ENCODE data around the gene COPB1. TPM values are rescaled to one million over a fixed set of nuclear protein-coding genes. Genes with fewer than 3 reads are reported as not detected.

Gene COPB1
- total RNA-seq, 1 experiment from 2014 or later = 94.8 TPM

DNA sequence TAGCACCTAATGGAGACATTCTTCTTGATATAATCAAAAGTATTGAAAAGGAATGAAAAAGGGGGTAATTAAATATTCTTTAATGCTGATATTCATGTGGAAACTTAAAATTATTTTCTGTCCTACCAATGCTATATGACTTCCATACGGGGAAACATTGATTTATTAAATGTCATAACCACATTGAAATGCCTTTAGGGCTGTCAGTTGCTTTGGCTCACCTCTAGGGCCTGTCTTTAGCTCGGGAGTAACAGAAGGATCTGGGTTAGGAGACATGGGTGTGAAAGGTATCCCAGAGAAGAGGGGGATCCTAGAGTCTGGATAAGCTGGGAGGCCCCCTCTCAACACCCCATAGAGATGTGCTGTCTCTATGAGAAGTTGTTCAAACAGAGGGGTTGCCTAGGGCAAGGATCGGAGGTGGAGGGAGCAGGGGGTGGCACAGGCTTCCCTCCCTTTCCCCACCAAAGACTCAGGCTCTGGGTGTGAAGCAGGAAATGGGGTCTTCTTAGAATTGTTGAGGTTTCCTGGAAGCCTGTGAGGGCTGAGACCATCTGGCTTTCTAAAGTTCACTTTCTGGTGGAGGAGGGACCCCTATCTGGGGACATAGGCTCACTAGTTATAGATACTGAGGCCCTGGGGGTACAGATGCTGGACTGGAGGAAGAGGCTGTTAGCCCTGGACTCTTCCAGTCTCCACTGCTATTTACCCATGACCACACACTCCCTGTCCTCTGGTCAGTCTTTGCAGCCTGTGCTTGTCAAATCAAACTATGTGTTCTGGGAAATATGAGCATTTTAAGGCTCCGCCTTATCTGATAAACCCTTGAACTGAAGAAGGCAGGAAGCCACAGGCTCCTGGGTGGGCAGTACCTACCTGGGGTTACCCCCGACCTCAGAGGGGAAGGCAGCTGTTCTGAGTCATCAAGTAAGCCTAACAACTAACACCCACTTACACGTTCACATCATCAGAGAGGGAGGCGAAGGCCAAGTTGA, 84.8 kb downstream of the COPB1 start:
- Histone ChIP-seq H3K4me2 (ENCODE audit: low read length) (no peak overlapping the region), H3K79me2 (ENCODE audit: low read length) (no peaks in the 10 kb centered on the region), H4K20me1 (ENCODE audit: low read length) (no peaks in the 10 kb centered on the region), H3F3A (ENCODE audit: low read length, unreplicated experiment) (no peaks in the 10 kb centered on the region), H2AFZ (ENCODE audit: low read length) (no peak overlapping the region), H3K27me3 (ENCODE audit: low read length) (no peaks in the 10 kb centered on the region), H3K4me3 (ENCODE audit: low read length) (no peak overlapping the region), H3K4me1 (ENCODE audit: insufficient read depth, low read length) (peaks cover 46% of the 10 kb centered on the region), H3K27ac (ENCODE audit: low read length) (no peak overlapping the region), H3K36me3 (ENCODE audit: low read depth, low read length) (no peaks in the 10 kb centered on the region), H3K9me2 (replicated peaks; ENCODE audit: low read length) (no peaks in the 10 kb centered on the region), H3K9me3 (ENCODE audit: low read length) (no peaks in the 10 kb centered on the region), H3K9ac (ENCODE audit: low read length) (no peak overlapping the region)
- intact Hi-C loops (cut with micrococcal nuclease) = no loop called here
- ATAC-seq (no peak), DNase-seq (no peak)
- ChIA-PET POLR2A (ENCODE audit: unreplicated experiment) (no interaction called here), CTCF (no interaction called here)
- TF ChIP-seq CTCF (conservative IDR thresholded peaks at IDR 0.05; ENCODE audit: low read depth, low read length) = no peak
- no peak for TF ChIP-seq EZH2phosphoT487 (IDR thresholded peaks at IDR 0.05; ENCODE audit: borderline replicate concordance, low read length)
- no peak for TF ChIP-seq EZH2 (IDR thresholded peaks at IDR 0.05; ENCODE audit: low read length, unreplicated experiment)
- no TSS peak for BruUV-seq (replicated peaks)

DNA sequence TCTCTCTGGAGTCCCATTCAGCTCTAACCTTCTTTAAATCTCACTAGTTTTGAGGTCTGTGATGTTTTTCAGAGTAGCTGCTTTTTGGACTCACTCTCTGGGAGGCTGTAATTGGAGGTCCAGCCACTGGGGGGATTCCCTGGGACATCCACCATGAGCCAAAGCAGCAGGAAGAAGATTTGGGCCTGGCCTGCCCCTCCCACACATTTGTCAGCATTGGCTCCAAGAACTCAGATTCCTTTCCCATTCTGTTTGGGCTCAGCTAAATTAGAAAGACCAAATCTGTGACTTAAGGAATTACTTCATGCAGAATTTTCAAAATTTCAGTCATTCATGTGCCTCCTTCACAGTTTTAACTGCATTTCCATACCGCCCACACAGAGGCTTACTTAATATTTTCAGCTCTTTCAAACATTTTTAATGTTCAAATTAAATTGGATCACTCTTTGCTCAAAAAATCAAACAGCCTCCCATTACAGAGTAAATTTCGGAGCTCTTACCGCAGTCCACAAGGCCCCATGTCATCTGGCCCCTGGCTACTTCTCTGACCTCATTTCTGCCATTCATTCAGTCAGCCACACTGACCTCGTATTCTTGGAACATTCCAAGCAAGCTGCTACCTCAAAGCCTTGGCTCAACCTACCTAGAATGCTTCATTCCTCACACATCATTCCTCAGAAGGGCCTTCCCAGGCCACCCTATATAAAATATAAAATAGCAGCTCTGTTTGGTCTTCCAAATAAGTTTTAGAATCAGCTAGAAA, 86.1 kb downstream of the COPB1 start:
- intact Hi-C loops (cut with micrococcal nuclease) = loop anchor here (2.0 kb wide), 1 partner anchor 55 kb away; the partner anchor contains the start of gene RRAS2
- TF ChIP-seq EZH2 (IDR thresholded peaks at IDR 0.05; ENCODE audit: low read length, unreplicated experiment) (no peak), CTCF (conservative IDR thresholded peaks at IDR 0.05; ENCODE audit: low read depth, low read length) (peak; percentile 30; the same call in 1 of the 2 replicates)
- H3K4me3 ChIP-seq (ENCODE audit: low read length) = no peak overlapping the region
- no TSS peak for BruUV-seq (replicated peaks)
- H3K9me2 ChIP-seq (replicated peaks; ENCODE audit: low read length) = no peaks in the 10 kb centered on the region
- H3K9ac ChIP-seq (ENCODE audit: low read length) = no peak overlapping the region
- DNase-seq (peak; percentile 27), ATAC-seq (no peak)
- H2AFZ ChIP-seq (ENCODE audit: low read length) = no peak overlapping the region
- H3F3A ChIP-seq (ENCODE audit: low read length, unreplicated experiment) = no peaks in the 10 kb centered on the region
- no peaks in the 10 kb centered on the region for H3K27me3 ChIP-seq (ENCODE audit: low read length)
- POLR2A ChIA-PET (ENCODE audit: unreplicated experiment) = no interaction called here
- peaks cover 53% of the 10 kb centered on the region for H3K4me1 ChIP-seq (ENCODE audit: insufficient read depth, low read length)
- H4K20me1 ChIP-seq (ENCODE audit: low read length) = no peaks in the 10 kb centered on the region
- H3K36me3 ChIP-seq (ENCODE audit: low read depth, low read length) = no peaks in the 10 kb centered on the region
- no peaks in the 10 kb centered on the region for H3K79me2 ChIP-seq (ENCODE audit: low read length)
- H3K4me2 ChIP-seq (ENCODE audit: low read length) = no peak overlapping the region
- H3K9me3 ChIP-seq (ENCODE audit: low read length) = no peaks in the 10 kb centered on the region
- CTCF ChIA-PET = interaction anchor here (0.7 to 1.5 kb wide), 4 partner anchors 42 to 461 kb away, joined by 3 to 5 read pairs (median 4); no protein-coding TSS in a partner anchor
- no peak overlapping the region for H3K27ac ChIP-seq (ENCODE audit: low read length)
